Astrocyte (in vitro differentiated cells and primary cell): ENCODE measurements around the gene COPS7B.

Source experiments
- EZH2 ChIP-seq: IDR thresholded peaks from 2 replicates; pipeline ENCODE4 v1.6.1; 2012; ENCODE audit warnings: mild to moderate bottlenecking, low read length, inconsistent platforms; ENCODE audit not compliant: insufficient read depth
- TF ChIP-seq, protein P1 (sequence below): IDR thresholded peaks from 2 replicates; pipeline ENCODE4 v1.5.1; 2011; ENCODE audit warnings: low read depth, mild to moderate bottlenecking, inconsistent platforms, low read length, moderate library complexity; ENCODE audit not compliant: insufficient read depth

DNA sequence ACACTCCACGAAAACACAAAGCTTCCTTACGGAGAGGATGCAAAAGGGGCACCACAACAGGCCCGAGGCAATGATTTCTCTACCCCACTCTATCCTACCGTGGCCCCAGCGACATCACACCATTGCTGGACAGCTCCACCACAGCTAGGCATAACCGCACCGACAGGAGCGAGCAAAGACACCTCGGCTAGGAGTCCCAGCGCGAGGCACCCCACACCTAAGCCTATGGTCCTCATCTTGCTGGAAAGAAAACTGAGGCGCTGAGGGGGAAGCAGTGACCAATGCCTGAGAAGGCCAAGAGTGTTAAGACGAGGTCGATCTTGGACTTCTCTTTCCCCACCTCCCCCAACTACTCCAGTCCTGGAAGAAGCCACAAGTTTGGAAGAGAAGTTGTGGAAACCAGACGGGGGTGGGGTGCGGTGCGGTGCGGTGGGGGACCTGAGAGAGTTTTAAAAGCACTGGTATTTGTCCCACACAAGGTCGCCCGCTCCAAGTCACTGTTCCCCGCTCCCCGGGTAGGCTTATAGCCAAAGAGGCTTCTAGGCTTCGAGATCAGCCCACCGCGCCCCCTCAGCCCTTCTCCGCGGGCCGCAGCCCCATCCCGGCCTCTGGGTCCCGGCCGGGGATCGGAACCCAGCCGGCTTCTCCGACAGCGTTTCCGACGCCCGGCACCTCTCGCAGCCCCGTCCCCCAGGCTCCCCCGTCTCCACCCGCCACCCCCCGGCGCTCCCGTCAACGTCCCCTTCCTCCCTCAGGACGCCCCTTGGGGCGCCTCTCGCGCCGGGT, 5.9 kb upstream of the COPS7B start:
- TF ChIP-seq, protein P1, sequence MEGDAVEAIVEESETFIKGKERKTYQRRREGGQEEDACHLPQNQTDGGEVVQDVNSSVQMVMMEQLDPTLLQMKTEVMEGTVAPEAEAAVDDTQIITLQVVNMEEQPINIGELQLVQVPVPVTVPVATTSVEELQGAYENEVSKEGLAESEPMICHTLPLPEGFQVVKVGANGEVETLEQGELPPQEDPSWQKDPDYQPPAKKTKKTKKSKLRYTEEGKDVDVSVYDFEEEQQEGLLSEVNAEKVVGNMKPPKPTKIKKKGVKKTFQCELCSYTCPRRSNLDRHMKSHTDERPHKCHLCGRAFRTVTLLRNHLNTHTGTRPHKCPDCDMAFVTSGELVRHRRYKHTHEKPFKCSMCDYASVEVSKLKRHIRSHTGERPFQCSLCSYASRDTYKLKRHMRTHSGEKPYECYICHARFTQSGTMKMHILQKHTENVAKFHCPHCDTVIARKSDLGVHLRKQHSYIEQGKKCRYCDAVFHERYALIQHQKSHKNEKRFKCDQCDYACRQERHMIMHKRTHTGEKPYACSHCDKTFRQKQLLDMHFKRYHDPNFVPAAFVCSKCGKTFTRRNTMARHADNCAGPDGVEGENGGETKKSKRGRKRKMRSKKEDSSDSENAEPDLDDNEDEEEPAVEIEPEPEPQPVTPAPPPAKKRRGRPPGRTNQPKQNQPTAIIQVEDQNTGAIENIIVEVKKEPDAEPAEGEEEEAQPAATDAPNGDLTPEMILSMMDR, result no peak
- TF ChIP-seq EZH2, result no peak
